ENCODE results near the gene LCN15. TPM values are rescaled to one million over a fixed set of nuclear protein-coding genes. Genes with fewer than 3 reads are reported as not detected.

The LCN15 gene
- total and polyA plus RNA-seq, 2 of the 13 experiments (the other 11 are each of a cell fraction or from before 2014, with no cell fraction given) = 1.3 to 53.7 TPM

GRCh38 chr9:136763649-136764035, 676 bp downstream of the LCN15 start:
- CTCF ChIA-PET (ENCODE audit: low intra/inter-chr PET ratio, low total read pairs) = no interaction called here
- TF ChIP-seq ATAD3A (CRISPR knock-in tag; IDR thresholded peaks at IDR 0.05) (no peak), TSC22D2 (CRISPR knock-in tag; IDR thresholded peaks at IDR 0.05; ENCODE audit: borderline replicate concordance) (no peak), RORA (CRISPR knock-in tag; IDR thresholded peaks at IDR 0.05) (no peak), ZNF367 (CRISPR knock-in tag; IDR thresholded peaks at IDR 0.05; ENCODE audit: borderline replicate concordance) (no peak), MYPOP (CRISPR knock-in tag; IDR thresholded peaks at IDR 0.05) (no peak), THRA (CRISPR knock-in tag; IDR thresholded peaks at IDR 0.05; ENCODE audit: borderline replicate concordance) (no peak), TRIM22 (IDR thresholded peaks at IDR 0.05) (no peak), ZNF580 (CRISPR knock-in tag; IDR thresholded peaks at IDR 0.05; ENCODE audit: borderline replicate concordance, low read depth) (no peak), JDP2 (CRISPR knock-in tag; IDR thresholded peaks at IDR 0.05; ENCODE audit: borderline replicate concordance) (no peak), CREBL2 (CRISPR knock-in tag; IDR thresholded peaks at IDR 0.05; ENCODE audit: borderline replicate concordance) (no peak)
- no peaks in the 10 kb centered on the region for H3K36me3 ChIP-seq (replicated peaks in 1 of 2; ENCODE audit: control insufficient read depth in 1 of 2, insufficient read depth in 2 of 2, low read length in 2 of 2)
- ATAC-seq (no peak), FAIRE-seq (no peak), DNase-seq (ENCODE audit: low spot score) (no peak)
- H2AFZ ChIP-seq (ENCODE audit: low read length) = no peak overlapping the region
- H3K4me2 ChIP-seq (ENCODE audit: low read depth, low read length) = peak overlapping the region; percentile 67
- peaks cover 73% of the 10 kb centered on the region for H3K4me1 ChIP-seq (ENCODE audit: insufficient read depth, low read length)
- POLR2A ChIA-PET = no interaction called here
- 0 out of 5 replicates have a peak, but pooled peaks cover 0 to 7% of the 10 kb centered on the region in 2 experiments for H3K27me3 ChIP-seq (ENCODE audit: control insufficient read depth in 1 of 2, insufficient read depth in 2 of 2, low read length in 2 of 2)
- no peaks in the 10 kb centered on the region for H3K79me2 ChIP-seq (ENCODE audit: insufficient read depth, low read length)
- 70% methylated on average over 7 of the region's 14 CpGs for WGBS (ENCODE audit: low lambda C conversion rate)
- H3K27ac ChIP-seq (ENCODE audit: extremely low read length, insufficient read depth, low read length) = peak overlapping the region; percentile 31
- peak overlapping the region in 1 of 3 experiments; percentile 44; a peak in 1 of 6 replicates for H3K4me3 ChIP-seq (replicated peaks in 1 of 3; ENCODE audit: insufficient read depth in 1 of 3, low read depth in 2 of 3, low read length in 3 of 3)
- H3K9me3 ChIP-seq (ENCODE audit: low read length) = no peaks in the 10 kb centered on the region
- intact Hi-C loops (cut with micrococcal nuclease; ENCODE audit: unreplicated experiment) = no loop called here
- no peaks in the 10 kb centered on the region for H4K20me1 ChIP-seq (ENCODE audit: insufficient read depth, low read length)
- no TSS peak for BruUV-seq (replicated peaks)
- in situ Hi-C loops (cut with HindIII; ENCODE audit: extremely low pct_ligation_motif_present, low pct_unique_long_range_greater_than_20kb) = no loop called here
- peak overlapping the region; percentile 52 for H3K9ac ChIP-seq (ENCODE audit: insufficient read depth, low read depth, low read length)
